A549 (cell line): Measurements from ENCODE around the gene DNMT1. TPM values are rescaled to one million over a fixed set of nuclear protein-coding genes. Genes with fewer than 3 reads are reported as not detected.

Experiments used
- ATAC-seq, 2 experiments: fragments of 200-7000 bp in 1 of 2; fragments of >200 bp in 1 of 2; cut with Nextera tagmentation in 1 of 2; cut with Tn5 transposase in 1 of 2; 3 replicates each; pipeline versions ENCODE4 v1.8.0 to v1.9.1; 2018 to 2020; ENCODE audit warnings: mild to moderate bottlenecking in 1 of 2, moderate library complexity in 1 of 2
- CTCF ChIA-PET: fragments of 300-600 bp; sonication (Branson Sonifier 250); formaldehyde crosslinking; extraction: SDS; loops from one replicate; lab custom pipeline; 2021; ENCODE audit warnings: antibody characterized with exemption, inconsistent platforms; lab: Yijun Ruan, JAX
- POLR2A ChIA-PET: fragments of 350-600 bp; formaldehyde crosslinking; extraction: SDS; loops from one replicate; lab custom pipeline; 2021; ENCODE audit warnings: antibody characterized with exemption, inconsistent platforms; lab: Yijun Ruan, JAX
- DNase-seq, 2 experiments: peaks; one replicate each; pipeline versions ENCODE4 v3.0.0 to v3.0.0-alpha.2; 2011 to 2016; ENCODE audit warnings: low read depth in 1 of 2, low spot score in 1 of 2
- FAIRE-seq: peaks from 2 replicates; lab custom pipeline; 2011; peaks lifted over from hg19 to GRCh38; lab: Jason Lieb, UNC
- H3K27ac ChIP-seq, 2 experiments: fragments of >200 bp; sonication (Bioruptor Twin); formaldehyde crosslinking; 3 replicates each; pipeline ENCODE4 v1.5.1; 2016 to 2017
- H3K4me1 ChIP-seq: fragments of >200 bp; sonication (Bioruptor Twin); formaldehyde crosslinking; 3 replicates; pipeline ENCODE4 v1.6.1; 2016
- H3K4me2 ChIP-seq: fragments of >200 bp; sonication (Bioruptor Twin); formaldehyde crosslinking; 3 replicates; pipeline ENCODE4 v1.6.1; 2016
- H3K4me3 ChIP-seq: fragments of >200 bp; sonication (Bioruptor Twin); formaldehyde crosslinking; 3 replicates; pipeline ENCODE4 v1.5.1; 2016
- H3K9me3 ChIP-seq: fragments of >200 bp; sonication (Bioruptor Twin); formaldehyde crosslinking; 3 replicates; pipeline ENCODE4 v1.6.1; 2016
- ATOH8 ChIP-seq: fragments of 250-450 bp; sonication (Bioruptor Pico); IDR thresholded peaks from 2 replicates; pipeline ENCODE4 v1.5.0; 2020; ENCODE audit warnings: low read depth, mild to moderate bottlenecking, moderate library complexity
- BCL3 ChIP-seq: fragments of >200 bp; sonication (Bioruptor Twin); formaldehyde crosslinking; IDR thresholded peaks from 3 replicates; pipeline ENCODE4 v1.6.1; 2016
- CHD2 ChIP-seq: fragments of 150-350 bp; IDR thresholded peaks from 2 replicates; pipeline ENCODE4 v1.6.1; 2014; ENCODE audit warnings: low read length; ENCODE audit not compliant: partially characterized antibody
- CHD4 ChIP-seq: fragments of 200-600 bp; sonication (generic); IDR thresholded peaks from 2 replicates; pipeline ENCODE4 v1.6.1; 2016; ENCODE audit warnings: antibody characterized with exemption, mild to moderate bottlenecking, borderline replicate concordance
- CTCF ChIP-seq: fragments of >200 bp; sonication (Bioruptor Twin); formaldehyde crosslinking; IDR thresholded peaks from 3 replicates; pipeline ENCODE4 v1.5.1; 2016
- E2F6 ChIP-seq: IDR thresholded peaks from 2 replicates; pipeline ENCODE4 v1.6.1; 2012; ENCODE audit warnings: low read depth, borderline replicate concordance
- ELK1 ChIP-seq: fragments of 150-350 bp; IDR thresholded peaks from 2 replicates; pipeline ENCODE4 v1.6.1; 2014; ENCODE audit warnings: low read depth, mild to moderate bottlenecking, low read length
- FOSB ChIP-seq: fragments of 250-450 bp; sonication (Bioruptor Pico); IDR thresholded peaks from 2 replicates; pipeline ENCODE4 v1.5.0; 2020; ENCODE audit warnings: mild to moderate bottlenecking, moderate library complexity
- FOSL2 ChIP-seq, 2 experiments: fragments of 450-650 bp in 1 of 2; fragments of >200 bp in 1 of 2; sonication (Bioruptor Twin) in 1 of 2; formaldehyde crosslinking; IDR thresholded peaks; 2 replicates each; pipeline versions ENCODE4 v1.5.0 to v1.6.1; 2016 to 2020; ENCODE audit warnings: mild to moderate bottlenecking in 1 of 2, moderate library complexity in 1 of 2
- HES2 ChIP-seq: fragments of >200 bp; sonication (Bioruptor Twin); formaldehyde crosslinking; IDR thresholded peaks from 2 replicates; pipeline ENCODE4 v1.6.1; 2016
- HOXA7 ChIP-seq: fragments of 250-450 bp; sonication (Bioruptor Pico); IDR thresholded peaks from 2 replicates; pipeline ENCODE4 v1.5.0; 2020; ENCODE audit warnings: mild to moderate bottlenecking, moderate library complexity
- HOXB13 ChIP-seq: fragments of 250-450 bp; sonication (Bioruptor Pico); IDR thresholded peaks from 2 replicates; pipeline ENCODE4 v1.5.0; 2020; ENCODE audit warnings: low read depth, mild to moderate bottlenecking, moderate library complexity
- HOXB5 ChIP-seq: fragments of 250-450 bp; sonication (Bioruptor Pico); IDR thresholded peaks from 2 replicates; pipeline ENCODE4 v1.5.0; 2020; ENCODE audit warnings: mild to moderate bottlenecking, moderate library complexity
- JUN ChIP-seq, 2 experiments: fragments of >200 bp; sonication (Bioruptor Twin); formaldehyde crosslinking; IDR thresholded peaks; 2 replicates in 1 of 2; 3 replicates in 1 of 2; pipeline ENCODE4 v1.6.1; 2016 to 2017
- JUNB ChIP-seq: fragments of >200 bp; sonication (Bioruptor Twin); formaldehyde crosslinking; IDR thresholded peaks from 2 replicates; pipeline ENCODE4 v1.6.1; 2016
- MAX ChIP-seq: IDR thresholded peaks from 2 replicates; pipeline ENCODE4 v1.6.1; 2012
- MYC ChIP-seq: IDR thresholded peaks from 2 replicates; pipeline ENCODE4 v1.6.1; 2012; ENCODE audit warnings: mild to moderate bottlenecking, inconsistent platforms, low read length, improper control_type of control experiment, borderline replicate concordance
- NPAS2 ChIP-seq: fragments of 250-450 bp; sonication (Bioruptor Pico); IDR thresholded peaks from 2 replicates; pipeline ENCODE4 v1.8.0; 2022; ENCODE audit warnings: mild to moderate bottlenecking, moderate library complexity, borderline replicate concordance
- RAD21 ChIP-seq, 2 experiments: fragments of >200 bp in 1 of 2; sonication (Bioruptor Twin) in 1 of 2; formaldehyde crosslinking in 1 of 2; IDR thresholded peaks in 1 of 2; conservative IDR thresholded peaks in 1 of 2; 2 replicates in 1 of 2; 3 replicates in 1 of 2; pipeline ENCODE4 v1.6.1; 2012 to 2018; ENCODE audit warnings: inconsistent platforms in 1 of 2
- RCOR1 ChIP-seq: fragments of 150-350 bp; IDR thresholded peaks from 2 replicates; pipeline ENCODE4 v1.6.1; 2014; ENCODE audit warnings: antibody characterized with exemption, low read length, low read depth
- SMC3 ChIP-seq: fragments of >200 bp; sonication (Bioruptor Twin); formaldehyde crosslinking; IDR thresholded peaks from 3 replicates; pipeline ENCODE4 v1.6.1; 2018; ENCODE audit warnings: inconsistent platforms
- TFCP2L1 ChIP-seq: fragments of 250-450 bp; sonication (Bioruptor Pico); IDR thresholded peaks from 2 replicates; pipeline ENCODE4 v1.5.0; 2021; ENCODE audit warnings: mild to moderate bottlenecking
- ZFP36 ChIP-seq: fragments of 450-650 bp; IDR thresholded peaks from 2 replicates; pipeline ENCODE4 v1.6.1; 2014; ENCODE audit warnings: borderline replicate concordance; ENCODE audit not compliant: partially characterized antibody
- ZSCAN20 ChIP-seq: fragments of 250-450 bp; sonication (Bioruptor Pico); IDR thresholded peaks from 2 replicates; pipeline ENCODE4 v1.8.0; 2022; ENCODE audit warnings: mild to moderate bottlenecking, moderate library complexity
- WGBS: methylation state at CpG from one replicate; pipeline ENCODE4 v1.1.6; 2017; ENCODE audit errors: missing lambda C conversion rate; 5-methylcytosine and 5-hydroxymethylcytosine counted together
- polyA plus RNA-seq, 4 experiments: library from polyadenylated mRNA; depleted of rRNA in 3 of 4; stranded (reverse); fragments of >200 nt; fragmentation: RNase III in 1 of 4; extraction: RNeasy Plus Mini Kit Qiagen cat#74134 plus additional on column Dnase treatment in 1 of 4; gene quantifications; 2 replicates in 3 of 4; 3 replicates in 1 of 4; pipeline ENCODE4 v1.2.3, GENCODE V29; 2011 to 2017

Gene DNMT1
- polyA plus RNA-seq, 2 of the 4 experiments (the other 2 are of a cell fraction), result 85.2 to 86.2 TPM

- DNase-seq (no peak), ATAC-seq (no peak)
- H3K4me1 ChIP-seq, result peaks cover 5% of the 10 kb centered on the region; the same call in 1 of the 3 replicates
- no peak overlapping the region for H3K4me2 ChIP-seq
- WGBS, result 92% methylated on average over 19 of the region's 28 CpGs
- POLR2A ChIA-PET, result interaction anchor here (0.6 kb wide), 1 partner anchor 13 kb away, joined by 3 read pairs; no protein-coding TSS in a partner anchor
- no peak overlapping the region for H3K4me3 ChIP-seq
- no peak overlapping the region for H3K27ac ChIP-seq
- CTCF ChIA-PET, result interaction anchor here (0.5 to 2.4 kb wide), 8 partner anchors 8 to 325 kb away, joined by 3 to 12 read pairs (median 4); no protein-coding TSS in a partner anchor
- no peaks in the 10 kb centered on the region for H3K9me3 ChIP-seq
- TF ChIP-seq MAX (no peak), TFCP2L1 (CRISPR knock-in tag) (no peak), SMC3 (no peak), CHD2 (no peak), HES2 (no peak), JUN (IDR thresholded peaks at IDR 0.05) (no peak), BCL3 (no peak), ZSCAN20 (CRISPR knock-in tag) (no peak), FOSB (CRISPR knock-in tag) (no peak), NPAS2 (no peak), HOXB5 (CRISPR knock-in tag) (no peak), RAD21 (conservative IDR thresholded peaks at IDR 0.05 in 1 of 2, IDR thresholded peaks at IDR 0.05 in 1 of 2) (no peak), MYC (no peak), CHD4 (no peak), RCOR1 (no peak)
- TF ChIP-seq, all 56 proteins: peak for 0
- FAIRE-seq, result no peak
Observed at GRCh38 chr19:10227026-10227971, 32.5 kb upstream of the DNMT1 start.

- Histone ChIP-seq H3K4me2 (no peak overlapping the region), H3K27ac (no peak overlapping the region), H3K9me3 (no peaks in the 10 kb centered on the region), H3K4me1 (peaks cover 5% of the 10 kb centered on the region; the same call in 1 of the 3 replicates), H3K4me3 (no peak overlapping the region)
- DNase-seq (no peak), ATAC-seq (no peak), FAIRE-seq (no peak)
- ChIA-PET POLR2A (no interaction called here), CTCF (interaction anchor here (0.6 to 2.4 kb wide), 7 partner anchors 10 to 296 kb away, joined by 3 to 12 read pairs (median 3); no protein-coding TSS in a partner anchor)
- WGBS, result 66% methylated on average over 10 of the region's 13 CpGs
- TF ChIP-seq CTCF (no peak), HOXB13 (CRISPR knock-in tag) (no peak), CHD4 (no peak), JUNB (no peak), TFCP2L1 (CRISPR knock-in tag) (no peak), HOXB5 (CRISPR knock-in tag) (no peak), FOSL2 (IDR thresholded peaks at IDR 0.05) (no peak), FOSL2 (CRISPR knock-in tag; IDR thresholded peaks at IDR 0.05) (no peak), ELK1 (no peak), ATOH8 (CRISPR knock-in tag) (no peak), ZFP36 (no peak), E2F6 (no peak), HOXA7 (CRISPR knock-in tag) (no peak)
Observed at GRCh38 chr19:10226376-10227025, 31.7 kb upstream of the DNMT1 start.
